Adrenal gland (tissue), 12 donors: Measurements from ENCODE around the gene C3AR1. TPM values are rescaled to one million over a fixed set of nuclear protein-coding genes. Genes with fewer than 3 reads are reported as not detected.

Source experiments
- DNase-seq, 7 donors: peaks; one replicate each; pipeline ENCODE4 v3.0.0-alpha.2; 2019 to 2020
- H3K27ac ChIP-seq, 5 donors: fragments of 200-600 bp; sonication (generic) in 4 of 5; 1 replicate in 3 of 5; 2 replicates in 2 of 5; pipeline versions ENCODE4 v1.5.1 to v1.8.0; 2016 to 2020; ENCODE audit warnings: mild to moderate bottlenecking in 1 of 5
- H3K27me3 ChIP-seq: fragments of 200-600 bp; 2 replicates; pipeline ENCODE4 v1.8.0; 2021
- H3K36me3 ChIP-seq, 2 donors: fragments of 200-600 bp; replicated peaks in 1 of 2; 1 replicate in 1 of 2; 2 replicates in 1 of 2; pipeline versions ENCODE4 v1.5.1 to v1.8.0; 2018 to 2022
- H3K4me1 ChIP-seq, 2 donors: fragments of 200-600 bp; replicated peaks in 1 of 2; 1 replicate in 1 of 2; 2 replicates in 1 of 2; pipeline versions ENCODE4 v1.5.1 to v1.8.0; 2018 to 2021
- H3K4me3 ChIP-seq, 4 donors: fragments of 200-600 bp; sonication (generic) in 3 of 4; one replicate each; pipeline ENCODE4 v1.5.1; 2016 to 2018
- H3K9me3 ChIP-seq, 3 donors: fragments of 200-600 bp; sonication (generic) in 1 of 3; replicated peaks in 1 of 3; 1 replicate in 2 of 3; 2 replicates in 1 of 3; pipeline versions ENCODE4 v1.5.1 to v1.8.0; 2016 to 2021
- POLR2A ChIP-seq, 2 donors: fragments of 450-650 bp; IDR thresholded peaks; one replicate each; pipeline ENCODE4 v1.6.1; 2017; ENCODE audit warnings: antibody characterized with exemption in 2 of 2, mild to moderate bottlenecking in 2 of 2, moderate library complexity in 1 of 2
- WGBS, 4 donors: extraction: QIAGEN DNeasy Blood & Tissue Kit in 2 of 4; methylation state at CpG; one replicate each; pipeline versions ENCODE4 v1.1.5 to v1.1.7; 2013 to 2017; 5-methylcytosine and 5-hydroxymethylcytosine counted together
- intact Hi-C, 2 donors: fragments of 100-400 bp; cut with DNase I; formaldehyde crosslinking; loops; one replicate each; pipeline versions ENCODE4 v1.14.1 to v1.15.0; 2022 to 2023
- polyA plus RNA-seq, 3 donors: library from polyadenylated mRNA; stranded (reverse); fragments of 200-250 nt in 2 of 3; fragments of 350-450 nt in 1 of 3; fragmentation: Illumina TruSeq in 1 of 3; extraction: RNeasy Lipid Tissue Mini Kit (QIAGEN cat#74804) in 1 of 3; gene quantifications; one replicate each; pipeline ENCODE4 v1.2.3, GENCODE V29; 2013 to 2014
- total RNA-seq, 9 donors: library from RNA; depleted of rRNA in 4 of 9; stranded (reverse); fragments of >200 nt in 4 of 9; fragments of 120-200 nt in 1 of 9; fragmentation: NEBNext Ultra II Directional in 1 of 9; extraction: Animal tissue kit (Norgen Biotek cat#: 25700) in 1 of 9; gene quantifications; one replicate each; pipeline versions ENCODE4 v1.1.0 to v1.2.4, GENCODE V29; 2013 to 2023
- TF ChIP-seq, protein P1 (sequence below), 6 experiments: fragments of 450-650 bp in 4 of 6; fragments of 200-600 bp in 2 of 6; sonication (generic) in 1 of 6; IDR thresholded peaks; 1 replicate in 5 of 6; 2 replicates in 1 of 6; pipeline versions ENCODE4 v1.5.1 to v1.8.0; 2016 to 2021; ENCODE audit warnings: antibody characterized with exemption in 6 of 6, mild to moderate bottlenecking in 2 of 6, moderate library complexity in 1 of 6
- donor health status: healthy with polysubstance abuse.
- donor health status: Bipolar disorder and iron deficiency.
- donor health status: DM: yes; HTN: yes; CAD: no.
- donor health status: DM: no; HTN: no; CAD: no.
- donor health status: DM: no; HTN: no; CAD: no.
- donor health status: DM: yes; HTN: yes; CAD: no.

The C3AR1 gene
- total and polyA plus RNA-seq, 12 donors, result 3.3 to 40.3 (median 20.1) TPM

DNA sequence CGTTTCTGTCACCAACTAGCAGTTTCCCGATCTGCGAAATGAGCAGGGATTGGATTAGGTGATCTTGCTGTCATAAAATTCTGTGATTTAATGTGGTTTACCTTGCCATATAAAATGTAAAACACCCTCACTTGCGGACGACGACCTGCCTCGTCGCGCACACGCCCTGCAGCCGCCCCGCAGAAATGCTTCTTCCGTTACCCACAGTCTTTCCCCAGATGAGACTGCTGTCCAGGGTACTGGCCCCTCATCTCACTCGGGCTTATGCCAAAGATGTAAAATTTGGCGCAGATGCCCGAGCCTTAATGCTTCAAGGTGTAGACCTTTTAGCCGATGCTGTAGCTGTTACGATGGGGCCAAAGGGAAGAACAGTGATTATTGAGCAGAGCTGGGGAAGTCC is 51.3 kb downstream of the C3AR1 start:
- 46 to 69% (median 56%) methylated on average over 18 of the region's 18 CpGs for WGBS, 4 donors
- DNase-seq, result no peak
- Histone ChIP-seq H3K36me3 (no peaks in the 10 kb centered on the region), H3K9me3 (no peaks in the 10 kb centered on the region), H3K4me1 (peaks cover 4 to 10% of the 10 kb centered on the region in 2 donors), H3K27me3 (peaks cover 4% of the 10 kb centered on the region), H3K4me3 (no peak overlapping the region), H3K27ac (no peak overlapping the region)
- intact Hi-C loops, result no loop called here
- TF ChIP-seq, protein P1, sequence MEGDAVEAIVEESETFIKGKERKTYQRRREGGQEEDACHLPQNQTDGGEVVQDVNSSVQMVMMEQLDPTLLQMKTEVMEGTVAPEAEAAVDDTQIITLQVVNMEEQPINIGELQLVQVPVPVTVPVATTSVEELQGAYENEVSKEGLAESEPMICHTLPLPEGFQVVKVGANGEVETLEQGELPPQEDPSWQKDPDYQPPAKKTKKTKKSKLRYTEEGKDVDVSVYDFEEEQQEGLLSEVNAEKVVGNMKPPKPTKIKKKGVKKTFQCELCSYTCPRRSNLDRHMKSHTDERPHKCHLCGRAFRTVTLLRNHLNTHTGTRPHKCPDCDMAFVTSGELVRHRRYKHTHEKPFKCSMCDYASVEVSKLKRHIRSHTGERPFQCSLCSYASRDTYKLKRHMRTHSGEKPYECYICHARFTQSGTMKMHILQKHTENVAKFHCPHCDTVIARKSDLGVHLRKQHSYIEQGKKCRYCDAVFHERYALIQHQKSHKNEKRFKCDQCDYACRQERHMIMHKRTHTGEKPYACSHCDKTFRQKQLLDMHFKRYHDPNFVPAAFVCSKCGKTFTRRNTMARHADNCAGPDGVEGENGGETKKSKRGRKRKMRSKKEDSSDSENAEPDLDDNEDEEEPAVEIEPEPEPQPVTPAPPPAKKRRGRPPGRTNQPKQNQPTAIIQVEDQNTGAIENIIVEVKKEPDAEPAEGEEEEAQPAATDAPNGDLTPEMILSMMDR (IDR thresholded peaks at IDR 0.05), result no peak
- no peak for TF ChIP-seq POLR2A (IDR thresholded peaks at IDR 0.05)

DNA sequence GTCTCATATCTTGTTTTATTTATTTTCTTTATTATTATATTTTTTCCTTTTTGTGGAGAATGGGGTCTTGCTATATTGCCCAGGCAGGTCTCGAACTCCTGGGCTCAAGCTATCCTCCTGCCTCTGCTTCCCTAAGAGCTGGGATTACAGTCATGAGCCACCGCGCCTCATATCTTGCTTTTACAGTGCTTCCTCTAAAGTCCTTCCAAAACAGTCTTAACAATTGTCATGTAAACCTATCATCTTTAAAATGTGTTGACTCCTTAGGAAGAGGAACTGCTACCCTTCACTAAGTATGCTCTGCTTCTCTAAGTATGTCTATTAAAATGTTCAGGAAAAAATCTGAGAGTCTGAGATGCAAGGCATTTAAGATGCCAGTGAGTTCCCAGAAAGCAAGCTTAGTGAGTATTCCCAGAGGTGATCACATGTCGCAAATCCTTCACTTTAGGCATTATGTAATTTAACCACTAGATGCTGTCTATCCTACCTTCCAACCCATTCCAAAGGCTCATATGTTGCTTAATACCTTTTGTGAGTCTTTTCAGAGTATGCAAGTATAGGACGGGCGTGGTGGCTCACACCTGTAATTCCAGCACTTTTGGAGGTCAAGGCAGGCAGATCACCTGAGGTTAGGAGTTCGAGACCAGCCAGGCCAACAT is 53.4 kb downstream of the C3AR1 start:
- TF ChIP-seq, protein P1 (IDR thresholded peaks at IDR 0.05), result no peak
- no peak for TF ChIP-seq POLR2A (IDR thresholded peaks at IDR 0.05)
- H3K27ac ChIP-seq, result no peak overlapping the region
- peaks cover 6% of the 10 kb centered on the region for H3K27me3 ChIP-seq
- H3K4me3 ChIP-seq, result no peak overlapping the region
- 84 to 91% (median 87%) methylated on average over 7 of the region's 7 CpGs for WGBS, 4 donors
- H3K9me3 ChIP-seq, result no peaks in the 10 kb centered on the region
- H3K4me1 ChIP-seq, result no peaks in the 10 kb centered on the region
- intact Hi-C loops, result no loop called here
- H3K36me3 ChIP-seq, result no peaks in the 10 kb centered on the region
- DNase-seq, result no peak

DNA sequence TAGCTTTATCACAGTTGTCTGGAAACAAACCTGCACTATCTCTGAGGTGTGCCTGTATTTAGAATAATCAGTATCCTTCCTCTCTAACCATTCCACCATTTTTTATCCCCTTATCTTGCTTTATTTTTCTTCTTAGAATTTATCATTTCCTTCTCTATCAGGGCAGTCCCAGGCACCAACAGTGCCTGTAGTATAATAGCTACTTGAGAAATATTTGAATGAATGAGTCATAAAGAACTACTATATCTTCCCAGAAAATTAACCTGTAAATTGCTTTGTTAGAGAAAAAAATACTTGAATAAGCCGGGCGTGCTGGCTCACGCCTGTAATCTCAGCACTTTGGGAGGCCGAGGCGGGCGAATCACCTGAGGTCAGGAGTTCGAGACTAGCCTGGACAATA is 54.8 kb downstream of the C3AR1 start:
- Histone ChIP-seq H3K9me3 (no peaks in the 10 kb centered on the region), H3K4me3 (no peak overlapping the region), H3K36me3 (no peaks in the 10 kb centered on the region), H3K27ac (no peak overlapping the region), H3K4me1 (no peaks in the 10 kb centered on the region), H3K27me3 (peaks cover 6% of the 10 kb centered on the region)
- no peak for DNase-seq
- intact Hi-C loops, result no loop called here
- WGBS, 4 donors, result 80 to 89% (median 86%) methylated on average over 7 of the region's 7 CpGs
- TF ChIP-seq, protein P1 (IDR thresholded peaks at IDR 0.05), result no peak
- no peak for TF ChIP-seq POLR2A (IDR thresholded peaks at IDR 0.05)

Other genes with a start within 250 kb of the C3AR1 start
- 10 to 100 TPM in 2 of 9 donors, 1 to 10 TPM in 7; 2.1 to 58.8 (median 6.3) TPM for gene SLC2A14, start 193.4 kb downstream of the C3AR1 start, total RNA-seq
- 10 to 100 TPM in 2 of 3 donors, 1 to 10 TPM in 1; 6.5 to 18.6 (median 11.3) TPM for gene SLC2A14, start 193.4 kb downstream of the C3AR1 start, polyA plus RNA-seq
- 10 to 100 TPM in 8 of 9 donors, 1 to 10 TPM in 1; 8.8 to 52.4 (median 28.4) TPM for gene SLC2A3, start 130.2 kb downstream of the C3AR1 start, total RNA-seq
- gene SLC2A3, start 130.2 kb downstream of the C3AR1 start, polyA plus RNA-seq, result 10 to 100 TPM in 1 of 3 donors, 1 to 10 TPM in 2; 7.2 to 19.5 (median 8.2) TPM
- 10 to 100 TPM in 7 of 9 donors, 1 to 10 TPM in 2; 8.6 to 20.8 (median 14.4) TPM for gene FOXJ2, start 33.6 kb downstream of the C3AR1 start, total RNA-seq
- gene FOXJ2, start 33.6 kb downstream of the C3AR1 start, polyA plus RNA-seq, result 10 to 100 TPM in 2 of 3 donors, 1 to 10 TPM in 1; 7.1 to 13.8 (median 11.7) TPM
- gene NECAP1, start 15.9 kb upstream of the C3AR1 start, total RNA-seq, result 10 to 100 TPM; 24.4 to 99.9 (median 56.6) TPM
- gene NECAP1, start 15.9 kb upstream of the C3AR1 start, polyA plus RNA-seq, result 10 to 100 TPM; 13.5 to 81.1 (median 22.3) TPM
- gene CLEC4A, start 57.3 kb upstream of the C3AR1 start, total RNA-seq, result 1 to 10 TPM in 8 of 9 donors, not detected in 1; 1.0 to 8.4 (median 1.7) TPM
- gene CLEC4A, start 57.3 kb upstream of the C3AR1 start, polyA plus RNA-seq, result 1 to 10 TPM in 2 of 3 donors, under 1 TPM in 1; 0.24 to 3.7 (median 2.1) TPM
- gene ZNF705A, start 90.7 kb upstream of the C3AR1 start, total RNA-seq, result not detected
- not detected for gene ZNF705A, start 90.7 kb upstream of the C3AR1 start, polyA plus RNA-seq
- gene FAM90A1, start 161.3 kb upstream of the C3AR1 start, total RNA-seq, result under 1 TPM in 8 of 9 donors, not detected in 1; 0.28 to 0.68 (median 0.47) TPM
- gene FAM90A1, start 161.3 kb upstream of the C3AR1 start, polyA plus RNA-seq, result under 1 TPM; 0.30 to 0.48 (median 0.33) TPM